H1 (cell line): Measurements from ENCODE around the gene FOXN1.
"Not testable (repeated sequence)": the region's sequence is repeated elsewhere in the genome, so short reads cannot be mapped to it uniquely, and the experiment has no call there.

ENCODE experiments used
- CREB1 ChIP-seq: IDR thresholded peaks from 2 replicates; pipeline ENCODE4 v1.6.1; 2012; ENCODE audit warnings: inconsistent platforms
- CTCF ChIP-seq, 3 experiments: IDR thresholded peaks; 1 replicate in 2 of 3; 2 replicates in 1 of 3; pipeline versions ENCODE4 v1.5.1 to v1.6.1; 2011; ENCODE audit warnings: low read length in 3 of 3, mild to moderate bottlenecking in 3 of 3, inconsistent platforms in 2 of 3, low read depth in 1 of 3, moderate library complexity in 1 of 3; ENCODE audit not compliant: insufficient read depth in 1 of 3; ENCODE audit errors: control extremely low read depth in 1 of 3
- EP300 ChIP-seq, 2 experiments: IDR thresholded peaks; 1 replicate in 1 of 2; 2 replicates in 1 of 2; pipeline ENCODE4 v1.6.1; 2011 to 2012; ENCODE audit warnings: low read depth in 2 of 2, low read length in 2 of 2, mild to moderate bottlenecking in 2 of 2, borderline replicate concordance in 1 of 2, inconsistent platforms in 1 of 2, moderate library complexity in 1 of 2
- POLR2A ChIP-seq, 2 experiments: IDR thresholded peaks; 1 replicate in 1 of 2; 2 replicates in 1 of 2; pipeline ENCODE4 v1.6.1; 2011; ENCODE audit warnings: low read depth in 2 of 2, low read length in 2 of 2, mild to moderate bottlenecking in 2 of 2; ENCODE audit errors: control extremely low read depth in 1 of 2
- RAD21 ChIP-seq, 2 experiments: IDR thresholded peaks in 1 of 2; conservative IDR thresholded peaks in 1 of 2; 2 replicates each; pipeline ENCODE4 v1.6.1; 2011; ENCODE audit warnings: low read depth in 2 of 2, low read length in 2 of 2, improper control_type of control experiment in 1 of 2, inconsistent platforms in 1 of 2, mild to moderate bottlenecking in 1 of 2, moderate library complexity in 1 of 2
- SIX5 ChIP-seq: IDR thresholded peaks from 2 replicates; pipeline ENCODE4 v1.6.1; 2011; ENCODE audit warnings: mild to moderate bottlenecking, low read depth, low read length
- SP2 ChIP-seq: IDR thresholded peaks from 2 replicates; pipeline ENCODE4 v1.6.1; 2012; ENCODE audit warnings: mild to moderate bottlenecking, low read length, inconsistent platforms
- TEAD4 ChIP-seq: IDR thresholded peaks from 2 replicates; pipeline ENCODE4 v1.6.1; 2012; ENCODE audit warnings: low read depth, low read length, inconsistent platforms, mixed read lengths
- USF2 ChIP-seq: IDR thresholded peaks from 2 replicates; pipeline ENCODE4 v1.6.1; 2011; ENCODE audit warnings: low read length, improper control_type of control experiment

DNA sequence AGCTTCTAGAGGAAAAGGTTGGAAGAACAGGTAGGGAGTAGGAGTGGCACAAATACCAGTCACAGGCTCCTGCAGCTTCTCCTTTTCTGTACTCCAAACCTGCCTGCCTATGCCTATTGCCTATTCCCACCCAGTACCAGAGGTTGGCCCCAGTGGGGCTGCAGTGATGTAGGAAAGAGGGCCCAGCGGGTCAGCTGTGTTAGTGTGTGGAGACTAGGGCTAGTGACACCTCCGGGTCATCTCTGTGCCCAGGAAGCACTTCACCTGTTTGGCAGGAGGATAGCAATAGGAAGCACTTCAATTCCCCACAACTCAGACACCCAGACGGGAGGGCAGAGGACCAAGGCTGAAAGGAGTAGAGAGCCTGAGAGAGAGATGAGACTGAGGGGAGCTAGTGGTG is 69.9 kb downstream of the FOXN1 start:
- not testable (repeated sequence) for TF ChIP-seq CTCF (IDR thresholded peaks at IDR 0.05; ENCODE audit: control extremely low read depth in 1 of 3, insufficient read depth in 1 of 3, low read depth in 1 of 3, low read length in 3 of 3); SIX5; EP300 (IDR thresholded peaks at IDR 0.05; ENCODE audit: borderline replicate concordance in 1 of 2, low read depth in 2 of 2, low read length in 2 of 2); POLR2A (IDR thresholded peaks at IDR 0.05; ENCODE audit: control extremely low read depth in 1 of 2, low read depth in 2 of 2, low read length in 2 of 2); SP2; TEAD4; RAD21 (IDR thresholded peaks at IDR 0.05 in 1 of 2, conservative IDR thresholded peaks at IDR 0.05 in 1 of 2; ENCODE audit: low read depth in 2 of 2, low read length in 2 of 2); CREB1; USF2
